ENCODE results near the gene TSSC4. TPM values are rescaled to one million over a fixed set of nuclear protein-coding genes. Genes with fewer than 3 reads are reported as not detected.

Gene TSSC4
- total RNA-seq, 2 donors from 2014 or later: 50.6 to 52.2 TPM

Other genes starting within 250 kb of the TSSC4 start
- not detected for gene INS, start 239.5 kb upstream of the TSSC4 start, total RNA-seq
- gene TH, start 228.9 kb upstream of the TSSC4 start, total RNA-seq: not detected
- 1 to 10 TPM in 1 of 2 donors, under 1 TPM in 1; 0.38 to 1.7 TPM for gene ASCL2, start 130.2 kb upstream of the TSSC4 start, total RNA-seq
- 10 to 100 TPM; 13.6 to 16.6 TPM for gene C11orf21, start 98.8 kb upstream of the TSSC4 start, total RNA-seq
- gene TSPAN32, start 98.7 kb upstream of the TSSC4 start, total RNA-seq: 10 to 100 TPM in 1 of 2 donors, 1 to 10 TPM in 1; 8.6 to 10.2 TPM
- gene CD81, start 23.4 kb upstream of the TSSC4 start, total RNA-seq: 100 to 1,000 TPM; 116 to 122 TPM
- under 1 TPM in 1 of 2 donors, not detected in 1; 0.07 TPM for gene TRPM5, start 43.8 kb downstream of the TSSC4 start, total RNA-seq
- gene KCNQ1, start 44.3 kb downstream of the TSSC4 start, total RNA-seq: 10 to 100 TPM; 11.4 TPM